GM18517 (cell line): Measurements from ENCODE around the gene FPGT.
"Not testable (repeated sequence)": the region's sequence is repeated elsewhere in the genome, so short reads cannot be mapped to it uniquely, and the experiment has no call there.

ENCODE experiments used
- ATAC-seq: cut with Tn5 transposase; IDR thresholded peaks from one replicate; pipeline ENCODE4 v1.9.1; 2021; ENCODE audit warnings: mild to moderate bottlenecking, moderate library complexity; ENCODE audit not compliant: unreplicated experiment

Gene FPGT

GRCh38 chr1:74253243-74253824 is 55.3 kb downstream of the FPGT start:
- not testable (repeated sequence) for ATAC-seq
